PC-9 (cell line): Measurements from ENCODE around the gene ZNF385B. TPM values are rescaled to one million over a fixed set of nuclear protein-coding genes. Genes with fewer than 3 reads are reported as not detected.
A peak's percentile ranks its signal among the peaks of the same experiment; 100 is the strongest.

Source experiments
- BruUV-seq: library from RNA; stranded (reverse); fragments of 400-500 nt; replicated peaks from 2 replicates; lab custom pipeline; 2021; lab: Mats Ljungman, UMichigan
- CTCF ChIA-PET: fragments of 300-600 bp; sonication (Branson Sonifier 250); formaldehyde crosslinking; loops from one replicate; lab custom pipeline; 2022; ENCODE audit warnings: antibody characterized with exemption; lab: Charles Lee
- POLR2A ChIA-PET: fragments of 300-600 bp; sonication (Branson Sonifier 250); formaldehyde crosslinking; loops from one replicate; lab custom pipeline; 2022; ENCODE audit warnings: antibody characterized with exemption; ENCODE audit not compliant: unreplicated experiment; lab: Charles Lee
- DNase-seq, 2 experiments: peaks; one replicate each; pipeline versions ENCODE4 v3.0.0 to v3.0.0-alpha.2; 2015 to 2022; ENCODE audit warnings: mixed read lengths in 1 of 2
- H2AFZ ChIP-seq: fragments of 200-600 bp; sonication (generic); 2 replicates; pipeline ENCODE4 v1.8.1; 2017; ENCODE audit warnings: antibody characterized with exemption
- H3F3A ChIP-seq: fragments of 200-600 bp; sonication (generic); 2 replicates; pipeline ENCODE4 v1.8.1; 2017; ENCODE audit warnings: antibody characterized with exemption, mild to moderate bottlenecking, low read depth; ENCODE audit not compliant: insufficient read depth
- H3K27ac ChIP-seq: fragments of 200-600 bp; sonication (generic); 2 replicates; pipeline ENCODE4 v1.6.1; 2016; ENCODE audit warnings: mixed run types
- H3K27me3 ChIP-seq: fragments of 200-600 bp; sonication (generic); 2 replicates; pipeline ENCODE4 v1.6.1; 2016; ENCODE audit warnings: low read depth, mixed run types; ENCODE audit not compliant: insufficient read depth
- H3K36me3 ChIP-seq: fragments of 200-600 bp; sonication (generic); 2 replicates; pipeline ENCODE4 v1.6.1; 2016; ENCODE audit warnings: low read depth, mixed run types
- H3K4me1 ChIP-seq: fragments of 200-600 bp; sonication (generic); replicated peaks from 2 replicates; pipeline ENCODE4 v1.6.1; 2016; ENCODE audit warnings: mixed run types; ENCODE audit not compliant: insufficient read depth
- H3K4me2 ChIP-seq: fragments of 200-600 bp; sonication (generic); 2 replicates; pipeline ENCODE4 v1.6.1; 2017; ENCODE audit warnings: mixed run types
- H3K4me3 ChIP-seq: fragments of 200-600 bp; sonication (generic); 2 replicates; pipeline ENCODE4 v1.6.1; 2016; ENCODE audit warnings: mixed run types
- H3K79me2 ChIP-seq: fragments of 200-600 bp; sonication (generic); 2 replicates; pipeline ENCODE4 v1.6.1; 2017; ENCODE audit warnings: low read depth, mixed run types
- H3K9me2 ChIP-seq: fragments of 200-600 bp; sonication (generic); 2 replicates; pipeline ENCODE4 v1.8.1; 2017; ENCODE audit warnings: mild to moderate bottlenecking; ENCODE audit not compliant: insufficient read depth
- H3K9me3 ChIP-seq: fragments of 200-600 bp; sonication (generic); 2 replicates; pipeline ENCODE4 v1.8.1; 2016; ENCODE audit warnings: low read depth; ENCODE audit not compliant: insufficient read depth
- H4K20me1 ChIP-seq: fragments of 200-600 bp; sonication (generic); 2 replicates; pipeline ENCODE4 v1.8.1; 2017; ENCODE audit not compliant: insufficient read depth
- CTCF ChIP-seq: fragments of 200-600 bp; sonication (generic); conservative IDR thresholded peaks from 2 replicates; pipeline ENCODE4 v1.6.1; 2017; ENCODE audit warnings: mixed run types, antibody characterized with exemption, mild to moderate bottlenecking, moderate library complexity
- EZH2 ChIP-seq: fragments of 200-600 bp; sonication (generic); IDR thresholded peaks from 2 replicates; pipeline ENCODE4 v1.8.0; 2017; ENCODE audit warnings: antibody characterized with exemption, low read depth
- intact Hi-C: fragments of 100-400 bp; cut with micrococcal nuclease; formaldehyde crosslinking; loops from one replicate; pipeline ENCODE4 v1.10.0; 2022; ENCODE audit not compliant: unreplicated experiment
- total RNA-seq: library from RNA; stranded (reverse); gene quantifications from 2 replicates; pipeline ENCODE4 v1.2.3, GENCODE V29; 2021

The ZNF385B gene
- total RNA-seq, 1 experiment from 2014 or later, result 4.1 TPM

DNA sequence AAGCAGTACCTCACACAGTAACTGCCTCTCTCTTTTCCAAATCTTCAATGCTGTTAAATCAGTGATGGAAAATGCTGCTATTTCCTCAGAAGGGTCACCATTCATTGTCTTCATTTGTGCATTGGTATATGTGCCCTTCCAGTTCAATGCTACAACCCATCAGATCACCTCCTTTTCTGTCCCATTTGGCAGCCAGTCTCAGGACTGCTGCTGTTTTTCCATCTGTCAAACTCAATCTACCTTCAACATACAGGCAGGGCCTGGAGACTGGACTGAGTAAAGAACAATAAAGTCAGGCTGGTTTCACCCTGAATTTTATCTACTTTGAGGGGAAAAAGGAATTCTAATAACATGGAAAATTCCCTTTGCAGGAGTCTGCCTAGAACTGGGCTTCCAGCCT lies 17.9 kb downstream of the ZNF385B start:
- Histone ChIP-seq H3K36me3 (no peaks in the 10 kb centered on the region), H3F3A (no peaks in the 10 kb centered on the region), H4K20me1 (no peaks in the 10 kb centered on the region), H3K4me3 (no peak overlapping the region), H3K27ac (no peak overlapping the region), H3K9me3 (no peaks in the 10 kb centered on the region), H3K4me2 (no peak overlapping the region), H3K79me2 (no peaks in the 10 kb centered on the region), H3K9me2 (no peaks in the 10 kb centered on the region), H2AFZ (no peak overlapping the region), H3K27me3 (no peaks in the 10 kb centered on the region), H3K4me1 (no peaks in the 10 kb centered on the region)
- TF ChIP-seq EZH2 (no peak), CTCF (no peak)
- intact Hi-C loops, result no loop called here
- ChIA-PET POLR2A (no interaction called here), CTCF (no interaction called here)
- DNase-seq, result no peak
- BruUV-seq, result no TSS peak

DNA sequence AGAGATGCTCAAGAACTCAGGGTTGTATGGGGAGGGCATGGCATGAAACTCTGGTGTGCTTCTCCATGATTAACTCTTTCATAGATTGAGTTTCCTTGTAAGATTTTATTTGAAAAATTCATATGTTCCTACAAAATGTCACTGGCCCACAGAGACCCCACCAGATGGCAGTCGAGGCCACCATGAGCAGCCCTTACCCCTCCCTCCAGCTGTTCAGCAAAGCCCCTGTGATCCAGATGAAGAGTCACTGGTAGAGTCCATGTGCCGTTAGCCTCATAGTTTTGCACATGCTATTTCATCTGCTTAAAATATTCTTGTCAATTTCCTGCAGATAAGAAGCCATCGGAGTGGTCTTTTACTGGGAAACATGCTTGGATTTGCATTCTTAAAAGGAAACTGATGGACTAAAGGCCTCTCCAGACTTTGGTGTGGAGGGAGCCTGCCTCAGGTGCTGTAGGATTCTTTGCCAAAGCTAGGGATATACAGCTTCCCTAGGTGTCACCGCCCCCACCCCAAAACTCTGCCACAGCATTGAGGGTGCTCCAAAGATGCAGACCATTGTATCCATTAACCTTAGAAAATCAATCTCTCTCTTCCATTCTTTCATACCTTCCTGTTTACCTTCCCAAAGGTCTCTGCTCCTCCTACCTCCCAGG lies 18.8 kb downstream of the ZNF385B start:
- POLR2A ChIA-PET, result no interaction called here
- no peaks in the 10 kb centered on the region for H3K36me3 ChIP-seq
- no peak for DNase-seq
- no peaks in the 10 kb centered on the region for H3K27me3 ChIP-seq
- H3K4me2 ChIP-seq, result no peak overlapping the region
- H4K20me1 ChIP-seq, result no peaks in the 10 kb centered on the region
- no peaks in the 10 kb centered on the region for H3K4me1 ChIP-seq
- no TSS peak for BruUV-seq
- no peak for TF ChIP-seq EZH2
- TF ChIP-seq CTCF, result peak; percentile 61
- CTCF ChIA-PET, result interaction anchor here (0.6 kb wide), 1 partner anchor 9 kb away, joined by 3 read pairs; no protein-coding TSS in a partner anchor
- H3F3A ChIP-seq, result no peaks in the 10 kb centered on the region
- no peaks in the 10 kb centered on the region for H3K79me2 ChIP-seq
- no peaks in the 10 kb centered on the region for H3K9me3 ChIP-seq
- no peaks in the 10 kb centered on the region for H3K9me2 ChIP-seq
- no peak overlapping the region for H3K27ac ChIP-seq
- H3K4me3 ChIP-seq, result no peak overlapping the region
- intact Hi-C loops, result no loop called here
- no peak overlapping the region for H2AFZ ChIP-seq

- no peaks in the 10 kb centered on the region for H3K36me3 ChIP-seq
- no peaks in the 10 kb centered on the region for H3F3A ChIP-seq
- CTCF ChIA-PET, result no interaction called here
- POLR2A ChIA-PET, result no interaction called here
- H3K4me1 ChIP-seq, result no peaks in the 10 kb centered on the region; the same call in 1 of the 2 replicates
- H4K20me1 ChIP-seq, result no peaks in the 10 kb centered on the region
- TF ChIP-seq EZH2, result no peak
- TF ChIP-seq CTCF, result no peak
- H3K9me3 ChIP-seq, result no peaks in the 10 kb centered on the region
- no peak overlapping the region for H3K27ac ChIP-seq
- no peaks in the 10 kb centered on the region for H3K9me2 ChIP-seq
- H3K79me2 ChIP-seq, result no peaks in the 10 kb centered on the region
- H3K27me3 ChIP-seq, result no peaks in the 10 kb centered on the region
- no peak overlapping the region for H3K4me3 ChIP-seq
- no peak overlapping the region for H2AFZ ChIP-seq
- intact Hi-C loops, result no loop called here
- no peak overlapping the region for H3K4me2 ChIP-seq
- BruUV-seq, result no TSS peak
- DNase-seq, result no peak
Measured at GRCh38 chr2:179840840-179841239, 20.6 kb downstream of the ZNF385B start.
